T1000 (cell line): ENCODE results near the gene ANKRD34C.

Experiments used
- DNase-seq: peaks from one replicate; lab custom pipeline; 2025; ENCODE audit warnings: mixed read lengths; lab: John Stamatoyannopoulos, UW

ANKRD34C gene

DNA sequence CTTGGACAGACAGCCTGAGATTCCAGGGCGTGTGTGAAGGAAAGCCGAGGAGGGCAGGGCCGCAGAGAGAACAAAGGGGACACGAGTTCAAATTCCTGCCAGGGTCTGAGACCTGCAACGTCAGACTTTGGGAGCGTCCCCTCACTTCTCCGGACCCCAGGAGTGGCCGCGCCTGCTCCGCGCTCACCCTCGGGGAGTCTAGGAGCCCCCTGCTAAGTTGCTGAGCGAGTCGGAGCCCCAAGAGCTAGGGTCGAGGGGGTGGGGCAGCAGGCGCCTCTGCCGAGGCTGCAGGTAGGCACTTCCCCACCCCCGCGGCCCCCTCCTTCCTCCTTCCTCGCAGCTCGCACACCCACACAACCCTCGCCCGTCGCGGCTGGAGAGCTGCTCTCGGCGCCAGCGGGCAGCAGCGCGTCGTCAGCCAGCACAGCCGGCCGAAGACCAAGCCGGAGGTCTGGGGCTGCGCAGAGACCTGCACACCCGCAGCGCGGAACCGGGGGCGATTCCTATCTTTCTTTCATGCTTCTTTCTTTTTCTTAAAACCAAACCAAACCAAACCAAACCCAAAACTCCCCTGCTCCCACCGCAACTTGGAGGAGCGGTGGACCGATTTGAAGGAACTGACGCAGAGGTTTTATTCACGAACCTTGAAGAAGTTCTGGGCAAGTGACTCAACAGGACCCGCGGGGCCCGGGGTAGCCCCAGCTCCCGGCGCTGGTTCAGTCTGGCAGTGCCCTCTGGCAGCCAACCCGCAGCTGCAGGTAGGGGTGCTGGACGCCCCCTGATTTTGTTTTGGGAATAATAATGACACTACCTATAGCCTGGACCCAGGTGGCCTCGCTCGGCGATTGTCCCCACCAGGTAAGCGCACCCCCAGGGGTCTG is at the start of gene ANKRD34C:
Gene ANKRD34C, plus strand, starts transcription at position 352 of the 881 bp plus-strand sequence. CDS start 10,563 bp downstream, outside the sequence.
- no peak for DNase-seq

DNA sequence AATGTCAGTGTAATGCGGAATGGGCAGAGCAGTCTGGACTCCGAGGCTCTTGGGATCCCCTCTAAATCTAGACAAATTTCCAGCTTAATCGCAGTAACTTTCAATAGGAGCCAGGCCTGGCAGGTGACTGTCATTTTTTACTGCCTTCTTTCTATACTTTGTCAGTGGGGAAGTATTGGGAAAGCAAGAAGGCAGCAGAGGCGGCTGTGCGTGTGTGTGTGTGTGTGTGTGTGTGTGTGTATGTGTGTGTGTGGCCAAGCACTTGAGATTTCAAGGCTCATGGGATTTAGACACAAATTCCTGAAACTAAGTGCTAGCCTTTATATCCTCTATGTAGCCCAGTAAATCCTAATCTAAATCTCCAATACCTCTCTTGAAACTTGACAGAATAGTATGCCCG is 49.3 kb upstream of the ANKRD34C start:
- DNase-seq, result no peak

DNA sequence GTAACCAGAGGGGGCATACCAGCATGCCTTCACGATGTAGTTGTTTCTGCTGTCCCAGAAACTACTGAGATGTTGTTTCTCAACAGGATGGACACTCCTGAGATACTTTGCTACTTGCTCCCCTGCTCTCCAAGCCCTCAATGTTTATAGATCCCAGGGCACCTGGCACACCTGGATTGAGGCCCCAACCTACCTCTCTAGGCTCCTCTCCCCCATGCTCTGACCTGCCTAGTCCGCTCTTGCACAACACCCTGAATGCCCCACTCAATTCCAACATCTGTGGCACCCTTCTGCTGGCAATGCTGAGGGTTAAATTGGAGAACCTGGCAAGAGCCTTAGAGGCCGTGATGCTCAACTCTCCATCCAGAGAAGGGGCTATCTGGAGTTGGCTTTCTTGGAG is 42.5 kb upstream of the ANKRD34C start:
- DNase-seq, result no peak

DNA sequence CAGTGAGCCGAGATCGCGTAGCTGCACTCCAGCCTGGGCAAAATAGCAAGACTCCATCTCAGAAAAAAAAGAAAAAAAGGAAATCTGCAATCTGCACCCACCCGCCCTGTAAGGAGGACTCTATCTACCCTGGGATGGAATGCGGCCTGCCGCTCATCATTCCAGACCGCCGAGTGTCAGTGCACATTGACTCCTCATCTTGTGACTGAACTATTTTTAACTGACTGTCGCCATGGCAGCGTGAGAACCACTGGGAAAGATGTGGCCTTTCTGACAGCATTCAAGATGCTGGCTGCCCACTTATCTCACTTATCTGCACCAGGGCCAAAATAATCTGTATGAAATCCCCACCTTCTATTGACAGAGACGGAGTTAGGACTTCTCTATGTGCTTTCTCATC is 38.8 kb upstream of the ANKRD34C start:
- no peak for DNase-seq

DNA sequence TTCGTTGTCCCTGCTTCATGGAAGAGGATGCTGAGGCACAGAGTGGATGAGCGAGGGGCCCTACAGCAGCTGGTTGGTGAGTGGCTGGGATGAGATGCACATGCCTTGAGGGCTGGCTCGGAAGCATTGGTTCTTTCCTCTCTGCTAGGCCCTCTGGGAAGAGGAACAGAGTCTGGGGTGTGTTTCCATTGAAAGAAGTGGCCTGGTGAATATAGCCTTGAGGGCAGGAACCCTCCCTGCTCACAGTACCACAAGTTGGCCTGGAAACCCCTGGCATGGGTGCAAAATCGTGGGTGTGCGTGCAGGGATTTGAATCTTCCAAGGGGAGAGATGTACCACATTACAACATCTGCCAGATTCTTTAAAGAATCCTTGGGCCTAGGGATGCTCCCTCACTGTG is 37.6 kb upstream of the ANKRD34C start:
- DNase-seq, result no peak

DNA sequence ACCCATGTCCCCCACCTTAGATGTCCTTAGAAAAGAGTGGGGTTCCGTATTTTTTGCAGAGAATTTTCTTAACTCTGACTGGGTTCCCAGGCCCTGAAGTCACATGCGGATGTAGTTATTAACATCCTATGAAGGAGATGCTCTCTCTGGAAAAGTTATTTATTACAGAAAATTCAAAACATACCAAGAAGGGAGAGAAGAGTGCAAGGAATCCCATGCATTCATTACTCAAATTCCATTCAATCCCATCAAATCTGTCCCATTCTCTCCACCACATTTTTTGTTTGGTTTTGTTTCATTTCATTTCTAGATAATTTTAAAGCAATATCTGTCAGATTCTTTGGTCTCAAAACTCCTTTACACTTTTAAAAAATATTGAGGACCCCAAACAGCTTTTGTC is 34.3 kb upstream of the ANKRD34C start:
- no peak for DNase-seq

DNA sequence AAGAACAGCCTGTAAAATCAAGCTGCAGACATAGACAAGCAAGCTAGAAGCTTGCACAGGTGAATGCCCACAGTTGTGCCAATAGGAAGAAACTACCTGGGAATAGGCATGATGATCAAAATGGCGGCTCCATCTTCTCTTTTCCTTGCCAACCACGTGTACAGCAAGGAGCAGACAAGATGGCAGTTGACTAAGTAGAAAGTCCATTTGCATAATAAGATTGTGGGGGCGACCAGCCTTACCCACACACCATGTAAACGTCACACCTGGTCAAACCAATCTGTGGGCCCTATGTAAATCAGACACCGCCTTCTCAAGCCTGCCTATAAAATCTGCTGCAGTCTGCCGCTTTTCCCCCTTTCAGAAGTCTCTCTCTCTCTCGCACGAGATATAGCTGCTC is 25.1 kb upstream of the ANKRD34C start:
- DNase-seq, result no peak

DNA sequence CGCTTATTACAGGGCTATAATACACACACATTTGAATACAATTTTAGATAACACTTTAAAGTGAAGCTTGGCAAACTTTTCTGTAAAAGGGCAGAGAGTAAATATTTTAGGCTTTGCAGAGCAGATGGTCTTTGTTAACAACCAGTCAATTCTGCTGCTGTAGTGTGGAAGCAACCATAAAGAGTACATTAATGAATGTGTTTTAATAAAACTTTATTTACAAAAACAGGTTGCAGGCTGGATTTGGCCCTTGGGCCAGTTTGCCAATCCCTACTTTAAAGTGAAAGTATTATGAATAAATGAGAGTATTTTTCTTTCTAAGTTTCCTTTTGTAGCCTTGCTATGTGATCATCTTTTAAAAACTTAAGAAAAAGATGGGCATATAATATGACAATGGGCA is 20.7 kb upstream of the ANKRD34C start:
- no peak for DNase-seq

DNA sequence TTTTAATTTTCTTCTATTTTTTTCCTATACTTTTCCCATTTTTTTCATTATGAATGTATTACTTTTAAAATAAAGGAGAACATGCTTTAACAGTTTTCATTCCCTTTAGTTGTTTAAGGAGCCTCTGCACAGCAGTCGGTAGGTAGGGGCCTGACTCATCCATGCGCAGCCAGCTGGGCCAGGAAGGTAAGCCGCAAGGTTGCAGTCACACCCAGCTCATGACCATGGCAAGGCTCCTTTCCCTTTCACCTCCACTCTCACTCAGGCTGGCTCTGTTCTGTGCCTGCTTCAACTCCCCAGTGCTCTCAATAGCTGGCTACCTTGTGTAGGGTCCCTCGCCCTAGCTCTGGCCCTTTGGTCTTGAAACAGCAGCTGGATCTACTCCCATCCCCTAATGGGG is 17.4 kb upstream of the ANKRD34C start:
- no peak for DNase-seq

DNA sequence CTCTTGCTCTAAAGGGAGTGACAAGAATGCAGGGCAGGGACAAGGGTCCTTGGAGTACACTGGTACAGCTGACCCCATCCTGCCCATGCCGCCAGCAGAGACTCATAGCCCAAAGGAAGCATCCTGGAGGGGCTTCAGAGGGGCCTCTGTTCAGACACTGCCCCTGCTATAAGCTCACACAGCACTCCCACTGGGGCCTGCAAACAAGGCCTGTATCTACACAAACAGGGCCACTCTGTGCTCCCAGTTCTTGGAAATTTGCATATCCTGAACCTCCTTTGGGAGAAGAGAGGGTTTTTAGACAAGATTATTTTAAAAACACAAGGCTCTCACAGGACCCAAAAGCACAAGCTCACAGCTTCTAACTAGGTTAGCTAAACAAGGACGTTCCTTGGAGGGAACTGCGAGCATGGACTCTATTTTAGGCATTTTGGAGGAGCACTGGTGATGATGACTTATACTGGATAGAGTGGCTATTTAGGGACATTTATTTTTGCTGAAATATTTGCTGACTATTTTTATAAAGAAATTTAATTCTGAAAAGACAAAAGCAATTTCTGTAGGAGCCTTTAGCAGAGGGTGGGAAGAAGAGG is 16.4 kb upstream of the ANKRD34C start:
- no peak for DNase-seq

DNA sequence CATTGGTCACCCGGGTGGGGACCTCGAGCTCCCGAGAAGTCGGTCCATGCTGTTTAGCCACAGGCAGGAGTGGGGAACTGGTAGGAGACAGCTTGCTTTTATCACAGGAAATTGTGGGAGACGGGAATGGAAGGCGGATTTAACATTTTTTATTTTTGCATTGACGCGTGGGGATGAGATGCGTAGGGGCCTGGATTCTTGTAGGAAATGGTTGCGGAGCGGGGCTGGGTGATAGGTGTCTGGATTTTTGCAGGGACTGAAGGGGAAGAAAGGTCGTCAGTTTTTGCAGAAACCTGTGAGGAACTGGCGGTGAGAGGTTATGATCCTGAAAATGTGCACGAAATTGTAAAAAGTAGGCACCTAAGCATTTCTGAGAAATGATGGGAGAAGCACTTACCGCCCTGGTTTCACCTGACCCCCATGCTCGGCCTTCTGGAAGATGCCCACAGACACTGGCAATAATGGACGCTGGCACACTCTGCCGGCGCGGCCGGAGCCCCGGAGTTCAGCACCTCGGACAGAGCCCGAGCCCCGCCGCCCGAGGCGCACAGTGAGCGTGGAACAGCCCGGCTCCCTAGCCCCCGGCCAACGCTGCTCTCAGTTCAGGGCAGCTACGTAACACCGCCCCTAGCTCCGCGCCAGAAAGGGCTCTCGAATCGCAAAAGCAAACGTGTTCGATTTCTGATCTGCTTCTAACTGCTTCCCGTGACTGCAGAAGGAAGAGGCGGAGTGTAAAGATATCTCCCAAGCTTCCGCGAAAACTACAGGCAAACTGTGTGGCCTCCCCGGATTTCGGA is 928 bp downstream of the ANKRD34C start:
- no peak for DNase-seq

DNA sequence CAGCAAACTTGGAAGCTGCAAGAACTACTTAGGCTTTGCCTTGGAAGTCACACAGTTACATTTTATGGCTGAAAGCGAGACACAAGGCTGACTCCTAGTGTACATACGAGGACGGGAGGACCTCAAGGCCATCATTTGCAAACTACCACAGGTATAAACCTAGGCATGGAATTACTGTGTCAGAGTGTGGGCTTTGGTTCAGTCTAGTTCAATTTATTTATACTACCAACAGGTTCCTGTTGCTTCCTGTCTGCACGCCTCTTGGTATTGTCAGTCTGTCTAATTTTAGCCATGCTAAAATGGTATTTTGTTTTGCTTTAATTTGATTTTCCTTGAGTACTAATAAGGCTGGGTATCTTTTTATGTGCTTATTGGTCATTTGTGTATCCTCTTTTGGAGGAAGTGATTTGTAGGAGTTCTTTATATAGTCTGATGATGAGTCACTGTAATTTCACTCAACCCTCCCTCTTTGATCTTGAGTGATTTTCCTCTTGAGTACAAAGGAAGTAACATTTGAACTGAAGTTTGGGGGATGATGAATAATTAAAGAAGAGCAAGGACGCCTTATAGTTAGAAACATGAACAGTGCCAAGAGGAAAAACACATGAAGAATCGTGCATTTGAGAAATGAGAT is 8.2 kb downstream of the ANKRD34C start:
- no peak for DNase-seq

DNA sequence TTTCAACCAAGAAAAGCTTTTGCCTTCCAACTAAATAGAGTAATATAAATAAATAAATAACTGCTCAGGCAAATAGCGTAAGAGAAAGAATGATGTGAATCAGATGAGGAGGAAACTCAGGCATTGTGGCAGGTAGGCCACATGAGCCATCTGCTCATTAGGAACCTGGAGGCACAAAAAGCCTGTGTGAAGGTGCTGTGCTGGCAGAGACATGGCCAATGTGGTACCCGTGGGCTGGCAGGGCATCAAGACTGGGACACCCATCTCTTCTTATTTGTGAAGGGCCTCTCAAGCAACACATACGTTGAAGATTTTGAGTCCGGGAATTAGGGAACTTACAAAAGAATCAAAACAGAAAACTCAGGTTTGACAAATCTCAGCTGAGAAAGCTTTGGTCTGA is 9.5 kb downstream of the ANKRD34C start:
- no peak for DNase-seq

DNA sequence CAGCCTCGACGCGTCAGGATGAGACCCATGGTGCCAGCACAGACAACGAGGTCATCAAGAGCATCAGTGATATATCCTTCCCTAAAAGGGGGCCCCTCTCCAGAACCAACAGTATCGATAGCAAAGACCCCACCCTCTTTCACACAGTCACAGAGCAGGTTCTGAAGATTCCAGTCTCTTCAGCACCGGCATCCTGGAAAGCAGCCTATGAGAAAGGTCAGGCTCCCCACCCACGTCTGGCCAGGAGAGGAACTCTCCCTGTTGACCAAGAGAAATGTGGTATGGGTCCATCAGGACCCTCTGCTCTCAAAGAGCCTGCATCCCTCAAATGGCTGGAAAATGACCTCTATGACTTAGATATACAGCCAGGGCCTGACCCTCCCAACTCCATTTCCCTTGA is 11.6 kb downstream of the ANKRD34C start:
- DNase-seq, result no peak

DNA sequence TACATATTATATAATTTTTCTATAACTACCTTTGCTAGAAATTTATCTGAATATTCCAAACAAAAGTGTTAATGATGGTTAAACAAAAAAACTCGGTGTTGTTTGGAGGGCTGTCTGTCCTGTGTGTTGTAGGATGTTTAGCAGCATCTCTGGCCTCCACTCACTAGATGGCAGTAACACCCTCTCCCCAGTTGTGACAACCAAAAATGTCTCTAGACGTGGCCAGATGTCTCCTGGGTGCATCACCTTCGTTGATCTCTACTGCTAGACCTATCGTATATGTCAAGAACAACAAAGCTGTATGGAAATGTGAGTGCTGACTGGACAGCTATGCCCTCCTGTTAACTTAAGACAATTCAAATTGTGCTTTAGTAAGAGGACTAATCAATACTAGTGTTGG is 14.1 kb downstream of the ANKRD34C start:
- DNase-seq, result no peak

DNA sequence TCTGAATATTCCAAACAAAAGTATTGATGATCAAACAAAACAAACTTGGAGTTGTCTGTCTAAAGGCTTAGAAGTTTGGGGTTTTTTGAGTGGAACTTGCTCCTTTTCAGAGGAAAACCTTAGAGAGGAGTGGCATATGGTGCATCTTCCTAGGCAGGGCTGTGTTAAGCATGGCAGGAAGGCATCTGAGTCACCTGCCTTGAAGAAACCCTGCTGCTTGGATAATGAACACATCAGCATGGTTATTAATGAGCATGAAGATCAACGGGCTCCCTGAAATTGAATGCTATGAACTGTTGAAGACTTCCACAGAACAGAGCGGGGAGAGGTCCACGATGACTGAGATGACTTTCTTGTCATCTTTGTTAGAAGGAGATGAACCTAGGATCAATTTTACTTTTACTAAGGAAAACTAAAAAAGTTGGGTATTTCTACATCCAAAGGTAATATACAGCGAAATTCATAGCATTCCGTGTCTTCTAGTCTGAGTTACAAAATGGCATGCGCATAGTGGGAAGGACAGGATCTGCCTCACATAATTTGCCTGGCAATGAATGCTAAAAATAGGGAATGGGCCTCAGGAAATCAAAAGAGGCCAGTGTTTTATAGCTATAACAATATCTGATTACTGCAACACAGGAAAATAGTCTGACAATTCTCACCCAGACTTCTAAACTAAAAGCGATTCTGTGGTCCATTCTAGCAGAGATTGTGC is 16.8 kb downstream of the ANKRD34C start:
- no peak for DNase-seq

DNA sequence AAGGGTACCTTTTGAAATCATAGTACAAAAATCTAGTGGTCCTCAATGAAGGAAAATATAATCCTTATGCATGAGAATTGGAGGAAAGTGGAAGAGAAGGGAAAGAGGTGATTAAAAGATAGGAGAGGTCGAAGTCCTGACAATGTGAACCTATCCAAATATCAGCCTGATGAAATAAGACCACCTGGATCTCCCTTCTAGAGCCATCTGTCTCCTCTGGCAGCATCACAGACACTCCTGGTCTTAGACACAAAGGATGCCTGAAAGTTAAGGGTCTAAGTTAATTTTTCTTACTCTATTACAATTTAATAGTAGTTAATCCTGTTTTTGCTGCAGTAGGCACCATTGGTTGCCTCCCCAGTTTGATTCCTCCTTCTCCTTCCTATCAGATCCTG is 17.3 kb downstream of the ANKRD34C start:
- DNase-seq, result no peak

DNA sequence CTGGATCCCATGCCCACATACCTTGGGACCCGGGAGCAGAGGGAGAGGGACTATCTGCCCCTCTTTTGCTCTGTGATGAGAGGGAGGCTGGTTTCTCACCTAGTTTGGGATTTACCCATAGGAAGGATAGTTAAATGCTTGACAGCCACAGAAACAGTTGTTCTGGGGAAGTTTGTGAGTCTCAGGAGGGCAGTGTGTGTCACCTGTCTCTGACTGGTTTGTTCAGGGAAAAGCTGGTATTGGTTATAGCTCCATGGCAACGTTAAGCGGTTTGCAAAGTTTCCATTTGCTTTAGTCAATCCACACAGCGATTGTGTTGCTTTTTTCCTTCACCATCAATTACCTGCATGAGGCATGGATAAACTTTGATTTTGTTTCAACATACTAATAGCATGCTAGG is 24.7 kb downstream of the ANKRD34C start:
- DNase-seq, result no peak

DNA sequence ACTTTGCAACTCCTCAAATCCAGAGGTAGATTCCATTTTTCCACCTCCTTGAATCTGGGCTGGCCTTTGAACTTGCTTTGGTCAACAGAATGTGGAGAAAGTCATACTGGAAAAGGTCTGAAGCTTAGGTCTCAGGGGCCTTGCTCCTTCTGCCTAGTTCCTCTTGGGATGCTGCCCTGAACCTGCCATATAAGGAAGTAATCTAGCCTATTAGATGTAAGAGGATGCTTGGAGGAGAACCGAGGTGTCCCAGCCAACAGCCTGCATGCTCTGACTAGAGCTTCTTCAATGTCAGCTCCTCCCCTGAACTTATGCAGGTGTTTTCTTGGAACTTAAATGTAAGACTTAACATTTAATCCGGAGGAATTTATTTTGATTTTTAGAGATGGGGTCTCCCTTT is 26.4 kb downstream of the ANKRD34C start:
- no peak for DNase-seq

DNA sequence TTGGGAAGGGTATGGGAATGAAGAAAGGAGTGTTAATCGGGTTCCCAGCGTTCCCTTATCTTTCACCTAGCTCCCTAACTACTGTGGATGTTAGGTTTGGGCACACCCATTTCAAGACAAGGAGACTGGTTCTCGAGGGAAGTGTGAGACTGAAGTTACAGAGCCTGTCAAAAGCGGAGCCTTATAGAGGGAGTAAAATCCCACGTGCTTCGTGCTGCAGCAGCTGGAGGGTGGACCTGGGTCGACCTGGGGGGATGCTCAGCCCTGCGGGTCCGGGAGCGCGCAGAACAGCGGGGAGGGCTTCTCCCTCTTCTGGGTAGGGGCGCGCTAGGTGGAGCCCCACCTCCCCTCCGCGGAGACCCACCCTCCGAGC is 28.1 kb downstream of the ANKRD34C start:
- DNase-seq, result no peak

DNA sequence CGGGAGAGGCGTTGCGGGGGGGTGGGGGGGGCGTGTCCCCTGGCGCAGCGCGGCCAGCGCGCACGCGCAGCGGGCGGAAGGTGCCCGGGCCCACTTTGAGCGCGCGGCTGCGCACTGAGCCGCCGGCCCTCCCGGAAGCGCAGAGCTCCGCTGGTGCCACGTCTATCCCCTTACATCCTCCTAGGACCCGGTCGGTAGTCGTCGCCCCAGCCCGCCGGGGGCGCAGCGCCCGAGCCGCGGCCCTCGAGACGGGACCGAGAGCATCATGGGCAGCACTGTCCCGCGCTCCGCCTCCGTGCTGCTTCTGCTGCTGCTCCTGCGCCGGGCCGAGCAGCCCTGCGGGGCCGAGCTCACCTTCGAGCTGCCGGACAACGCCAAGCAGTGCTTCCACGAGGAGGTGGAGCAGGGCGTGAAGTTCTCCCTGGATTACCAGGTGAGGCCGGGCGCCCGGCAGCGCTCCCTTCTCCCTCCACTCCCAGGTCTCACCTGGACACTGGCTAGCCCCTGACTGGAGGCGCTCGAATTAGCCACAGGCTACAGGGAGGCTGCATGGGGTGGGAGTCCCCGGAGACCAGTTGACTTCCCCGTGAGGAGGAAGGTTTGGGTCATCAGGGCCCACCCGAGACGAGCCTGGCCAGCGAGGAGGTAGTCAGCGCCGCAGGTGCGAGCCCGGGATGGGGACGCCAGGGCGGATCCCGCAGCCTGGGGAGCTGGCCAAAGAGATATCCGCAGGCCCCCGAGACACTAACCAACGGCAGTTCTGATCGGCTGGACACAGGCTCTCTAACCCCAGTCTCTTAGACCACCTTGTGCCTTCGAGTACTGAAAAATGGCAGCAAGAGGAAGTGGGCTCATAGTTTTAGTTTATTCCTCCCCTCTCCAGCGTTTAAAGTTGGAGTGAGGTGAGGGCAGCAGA is 28.7 kb downstream of the ANKRD34C start, which contains the start of gene TMED3:
Gene TMED3, plus strand, starts transcription at position 128 of the 916 bp plus-strand sequence. Its CDS starts 138 bp downstream, at position 266.
- peak; percentile 70 for DNase-seq
